ENCODE measurements around the gene SLC49A4.

GRCh38 chr3:122893282-122893681 lies 98.4 kb downstream of the SLC49A4 start:
- TF ChIP-seq CTCF (IDR thresholded peaks at IDR 0.05), result no peak
- no peak for TF ChIP-seq POLR2A (IDR thresholded peaks at IDR 0.05)
